IMR-90 (cell line): ENCODE measurements around the gene ACVR1B. TPM values are rescaled to one million over a fixed set of nuclear protein-coding genes. Genes with fewer than 3 reads are reported as not detected.

Source experiments
- CHD1 ChIP-seq: IDR thresholded peaks from 2 replicates; pipeline ENCODE4 v1.6.1; 2012; ENCODE audit warnings: low read depth, low read length, improper control_type of control experiment
- CTCF ChIP-seq: conservative IDR thresholded peaks from 2 replicates; pipeline ENCODE4 v1.5.1; 2012; ENCODE audit warnings: mild to moderate bottlenecking, low read depth, low read length, improper control_type of control experiment
- FOS ChIP-seq: fragments of 150-350 bp; IDR thresholded peaks from 2 replicates; pipeline ENCODE4 v1.6.1; 2016; ENCODE audit warnings: low read depth, low read length
- polyA plus RNA-seq, 3 experiments: library from polyadenylated mRNA; depleted of rRNA; stranded (reverse); fragments of >200 nt; gene quantifications; 2 replicates each; pipeline ENCODE4 v1.2.3, GENCODE V29; 2012; ENCODE audit warnings: low replicate concordance in 1 of 3
- total RNA-seq: library from RNA; depleted of rRNA; stranded (reverse); fragments of >200 nt; gene quantifications from 2 replicates; pipeline ENCODE4 v1.2.3, GENCODE V29; 2012

ACVR1B gene
- total and polyA plus RNA-seq, 2 of the 4 experiments (the other 2 are of a cell fraction) = 5.7 to 13.6 TPM

DNA sequence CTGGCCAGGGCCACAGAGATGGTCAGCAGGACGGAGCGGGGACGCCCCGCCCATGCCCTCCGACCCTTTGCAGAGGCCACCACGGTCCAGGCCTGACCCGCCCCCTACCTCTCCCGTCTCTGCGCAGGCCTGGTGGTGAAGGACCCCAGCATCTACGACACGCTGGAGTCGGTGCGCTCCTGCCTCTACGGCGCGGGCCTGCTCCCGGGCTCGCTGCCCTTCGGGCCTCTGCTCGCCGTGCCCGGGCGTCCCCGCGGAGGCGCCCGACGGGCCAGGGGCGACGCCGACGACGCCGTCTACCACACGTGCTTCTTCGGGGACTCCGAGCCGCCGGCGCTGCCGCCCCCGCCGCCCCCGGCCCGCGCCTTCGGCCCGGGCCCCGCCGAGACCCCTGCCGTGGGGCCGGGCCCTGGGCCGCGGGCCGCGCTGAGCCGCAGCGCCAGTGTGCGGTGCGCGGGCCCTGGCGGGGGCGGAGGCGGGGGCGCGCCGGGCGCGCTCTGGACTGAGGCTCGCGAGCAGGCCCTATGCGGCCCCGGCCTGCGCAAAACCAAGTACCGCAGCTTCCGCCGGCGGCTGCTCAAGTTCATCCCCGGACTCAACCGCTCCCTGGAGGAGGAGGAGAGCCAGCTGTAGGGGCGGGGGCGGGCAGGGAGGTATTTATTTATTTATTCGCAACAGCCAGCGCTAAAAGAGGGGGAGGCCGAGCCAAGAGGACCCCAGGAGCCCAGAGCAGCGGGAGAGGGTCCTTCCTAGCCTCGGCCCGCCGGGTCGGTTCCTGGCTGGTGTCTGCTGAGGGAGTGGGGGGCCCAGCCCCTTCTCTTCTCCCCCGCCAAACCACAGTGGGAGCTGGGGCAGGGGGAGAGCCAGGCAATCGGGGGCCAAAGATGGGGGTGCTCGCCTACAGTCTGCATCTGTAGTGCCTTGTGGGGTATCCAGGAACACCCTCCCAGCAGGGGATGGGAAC is 63.4 kb downstream of the ACVR1B start (continued):
- TF ChIP-seq CTCF = no peak
- no peak for TF ChIP-seq CHD1
- TF ChIP-seq FOS = no peak
